HepG2 (cell line): ENCODE measurements around the gene ITPRIP. TPM values are rescaled to one million over a fixed set of nuclear protein-coding genes. Genes with fewer than 3 reads are reported as not detected.

Experiments
- ATAC-seq: fragments of 200-7000 bp; cut with Tn5 transposase; 3 replicates; pipeline ENCODE4 v1.9.1; 2020; ENCODE audit warnings: mild to moderate bottlenecking, moderate library complexity
- BruUV-seq: library from RNA; stranded (reverse); fragments of 400-500 nt; replicated peaks from 2 replicates; lab custom pipeline; 2021; lab: Mats Ljungman, UMichigan
- CTCF ChIA-PET: fragments of 300-600 bp; formaldehyde crosslinking; extraction: SDS; loops from one replicate; lab custom pipeline; 2021; ENCODE audit warnings: low total read pairs, inconsistent platforms, low intra/inter-chr PET ratio; lab: Yijun Ruan, JAX
- POLR2A ChIA-PET: fragments of 350-600 bp; sonication (Branson Sonifier 250); formaldehyde crosslinking; loops from one replicate; lab custom pipeline; 2020; ENCODE audit warnings: antibody characterized with exemption, inconsistent platforms; lab: Yijun Ruan, JAX
- DNase-seq: peaks from one replicate; pipeline ENCODE4 v3.0.0-alpha.2; 2015; ENCODE audit warnings: low spot score
- FAIRE-seq: peaks from 3 replicates; lab custom pipeline; 2011; peaks lifted over from hg19 to GRCh38; lab: Jason Lieb, UNC
- H2AFZ ChIP-seq: one replicate; pipeline ENCODE4 v1.6.1; 2011; ENCODE audit warnings: low read length, inconsistent platforms
- H3K27ac ChIP-seq: fragments of 300-600 bp; 3 replicates; pipeline ENCODE4 v1.8.0; 2011; ENCODE audit warnings: mixed run types, mild to moderate bottlenecking, mixed read lengths, low read length, inconsistent platforms; ENCODE audit not compliant: insufficient read depth; ENCODE audit errors: extremely low read length
- H3K27me3 ChIP-seq, 2 experiments: fragments of 200-600 bp in 1 of 2; 2 replicates in 1 of 2; 3 replicates in 1 of 2; pipeline versions ENCODE4 v1.6.0 to v1.8.0; 2011; ENCODE audit warnings: low read length in 2 of 2, mild to moderate bottlenecking in 2 of 2, moderate library complexity in 2 of 2, inconsistent platforms in 1 of 2; ENCODE audit not compliant: insufficient read depth in 2 of 2, control insufficient read depth in 1 of 2
- H3K36me3 ChIP-seq, 2 experiments: fragments of 200-600 bp in 1 of 2; replicated peaks in 1 of 2; 2 replicates in 1 of 2; 3 replicates in 1 of 2; pipeline versions ENCODE4 v1.5.1 to v1.8.0; 2011; ENCODE audit warnings: low read length in 2 of 2, inconsistent platforms in 1 of 2; ENCODE audit not compliant: insufficient read depth in 2 of 2, control insufficient read depth in 1 of 2
- H3K4me1 ChIP-seq: 2 replicates; pipeline ENCODE4 v1.5.1; 2012; ENCODE audit warnings: low read length, inconsistent platforms; ENCODE audit not compliant: insufficient read depth
- H3K4me2 ChIP-seq: 2 replicates; pipeline ENCODE4 v1.6.0; 2011; ENCODE audit warnings: low read depth, low read length, inconsistent platforms
- H3K4me3 ChIP-seq, 3 experiments: fragments of 200-600 bp in 1 of 3; sonication (generic), shearing (Covaris generic) in 1 of 3; replicated peaks in 1 of 3; 2 replicates each; pipeline ENCODE4 v1.5.1; 2011 to 2016; ENCODE audit warnings: low read length in 3 of 3, inconsistent platforms in 2 of 3, low read depth in 2 of 3, mild to moderate bottlenecking in 2 of 3, control low read depth in 1 of 3, mixed read lengths in 1 of 3; ENCODE audit not compliant: insufficient read depth in 1 of 3
- H3K79me2 ChIP-seq: one replicate; pipeline ENCODE4 v1.6.1; 2011; ENCODE audit warnings: low read length, inconsistent platforms; ENCODE audit not compliant: insufficient read depth
- H3K9ac ChIP-seq: 2 replicates; pipeline ENCODE4 v1.6.0; 2011; ENCODE audit warnings: mild to moderate bottlenecking, low read depth, low read length, inconsistent platforms; ENCODE audit not compliant: insufficient read depth
- H3K9me3 ChIP-seq: 2 replicates; pipeline ENCODE4 v1.5.1; 2012; ENCODE audit warnings: mild to moderate bottlenecking, low read length
- H4K20me1 ChIP-seq: 2 replicates; pipeline ENCODE4 v1.6.0; 2011; ENCODE audit warnings: inconsistent platforms, mild to moderate bottlenecking, low read length, moderate library complexity; ENCODE audit not compliant: insufficient read depth
- AKAP8 ChIP-seq: sonication (generic); formaldehyde crosslinking; IDR thresholded peaks from 2 replicates; pipeline ENCODE4 v1.5.1; 2020; ENCODE audit warnings: mild to moderate bottlenecking, missing genetic modification reagents
- ETV5 ChIP-seq: IDR thresholded peaks from 2 replicates; pipeline ENCODE4 v1.6.1; 2018; ENCODE audit warnings: missing biosample characterization, missing genetic modification reagents, inconsistent platforms, borderline replicate concordance
- FOSL2 ChIP-seq: sonication (generic); formaldehyde crosslinking; IDR thresholded peaks from 2 replicates; pipeline ENCODE4 v1.4.0; 2020; ENCODE audit warnings: missing genetic modification reagents
- GATA4 ChIP-seq: sonication (generic); IDR thresholded peaks from 2 replicates; pipeline ENCODE4 v1.6.1; 2016; ENCODE audit warnings: antibody characterized with exemption, low read depth, borderline replicate concordance
- MAFK ChIP-seq, 2 experiments: IDR thresholded peaks in 1 of 2; conservative IDR thresholded peaks in 1 of 2; 2 replicates each; pipeline ENCODE4 v1.6.1; 2011; ENCODE audit warnings: improper control_type of control experiment in 2 of 2, low read length in 2 of 2
- PAX8 ChIP-seq: sonication (generic); formaldehyde crosslinking; IDR thresholded peaks from 2 replicates; pipeline ENCODE4 v1.8.0; 2022; ENCODE audit warnings: mild to moderate bottlenecking, missing genetic modification reagents, borderline replicate concordance
- RAD51 ChIP-seq: fragments of 450-650 bp; IDR thresholded peaks from 2 replicates; pipeline ENCODE4 v1.6.1; 2016; ENCODE audit warnings: borderline replicate concordance
- RFX1 ChIP-seq: fragments of 450-650 bp; IDR thresholded peaks from 2 replicates; pipeline ENCODE4 v1.6.1; 2017
- RFX3 ChIP-seq: IDR thresholded peaks from 2 replicates; pipeline ENCODE4 v1.6.1; 2016; ENCODE audit warnings: missing biosample characterization, missing genetic modification reagents
- RFX5 ChIP-seq: IDR thresholded peaks from 2 replicates; pipeline ENCODE4 v1.6.1; 2011; ENCODE audit warnings: low read depth, low read length, improper control_type of control experiment
- STAG1 ChIP-seq: sonication (generic); formaldehyde crosslinking; IDR thresholded peaks from 2 replicates; pipeline ENCODE4 v1.4.0; 2020; ENCODE audit warnings: missing genetic modification reagents
- STAT6 ChIP-seq: sonication (generic); formaldehyde crosslinking; IDR thresholded peaks from 2 replicates; pipeline ENCODE4 v1.4.0; 2020; ENCODE audit warnings: missing genetic modification reagents, mild to moderate bottlenecking, borderline replicate concordance
- TERF1 ChIP-seq: sonication (generic); formaldehyde crosslinking; IDR thresholded peaks from 2 replicates; pipeline ENCODE4 v1.8.0; 2022; ENCODE audit warnings: mild to moderate bottlenecking, missing genetic modification reagents, moderate library complexity
- ZC3H13 ChIP-seq: sonication (generic); formaldehyde crosslinking; IDR thresholded peaks from 2 replicates; pipeline ENCODE4 v1.8.1; 2023; ENCODE audit warnings: mild to moderate bottlenecking, missing genetic modification reagents, moderate library complexity
- ZFP91 ChIP-seq: sonication (generic); formaldehyde crosslinking; IDR thresholded peaks from 2 replicates; pipeline ENCODE4 v1.9.0; 2022; ENCODE audit warnings: missing genetic modification reagents, mild to moderate bottlenecking, borderline replicate concordance
- WGBS: methylation state at CpG from one replicate; pipeline ENCODE4 v1.1.6; 2017; ENCODE audit warnings: low lambda C conversion rate; 5-methylcytosine and 5-hydroxymethylcytosine counted together
- in situ Hi-C: cut with HindIII; loops from 2 replicates; pipeline ENCODE4 v1.10.0; 2017; ENCODE audit warnings: low pct_unique_long_range_greater_than_20kb; ENCODE audit not compliant: extremely low pct_ligation_motif_present
- intact Hi-C: fragments of 100-400 bp; cut with micrococcal nuclease; formaldehyde crosslinking; loops from one replicate; pipeline ENCODE4 v1.10.0; 2022; ENCODE audit not compliant: unreplicated experiment
- polyA plus RNA-seq, 8 experiments: library from polyadenylated mRNA; depleted of rRNA in 3 of 8; stranded (reverse) in 7 of 8; unstranded in 1 of 8; fragments of >200 nt; fragmentation: Illumina TruSeq in 4 of 8; extraction: Trizol in 4 of 8; gene quantifications; 2 replicates each; pipeline versions ENCODE4 v1.2.1 to v1.2.3, GENCODE V29; 2011 to 2016; ENCODE audit warnings: low read depth in 4 of 8, missing spikeins in 1 of 8, mixed read lengths in 1 of 8; ENCODE audit not compliant: insufficient read depth in 1 of 8
- total RNA-seq, 5 experiments: library from RNA; depleted of rRNA; stranded (reverse); fragments of >200 nt; fragmentation: Illumina TruSeq; extraction: Trizol; gene quantifications; 2 replicates each; pipeline ENCODE4 v1.2.3, GENCODE V29; 2016; ENCODE audit warnings: low read depth in 1 of 5

Gene ITPRIP
- total and polyA plus RNA-seq, 2 of the 13 experiments (the other 11 are each of a cell fraction or from before 2014, with no cell fraction given): 1.00 to 2.8 TPM

GRCh38 chr10:104301907-104302690 is 36.2 kb downstream of the ITPRIP start (continued):
- no peak for TF ChIP-seq TERF1 (CRISPR knock-in tag)
- no peak for TF ChIP-seq RFX5
- TF ChIP-seq AKAP8 (CRISPR knock-in tag): no peak
- no peak for TF ChIP-seq STAT6

GRCh38 chr10:104300736-104301292 is 37.5 kb downstream of the ITPRIP start:
- no peaks in the 10 kb centered on the region for H3K79me2 ChIP-seq
- peak; percentile 26; the same call in 2 of the 3 replicates for ATAC-seq
- no peak for FAIRE-seq
- H3K4me3 ChIP-seq: no peak overlapping the region
- ChIA-PET CTCF (interaction anchor here (1.0 kb wide), 1 partner anchor 10 kb away, joined by 3 read pairs; no protein-coding TSS in a partner anchor), POLR2A (no interaction called here)
- no peaks in the 10 kb centered on the region for H3K36me3 ChIP-seq
- no peak overlapping the region for H2AFZ ChIP-seq
- H3K4me2 ChIP-seq: no peak overlapping the region; the same call in 1 of the 2 replicates
- no peaks in the 10 kb centered on the region for H4K20me1 ChIP-seq
- intact Hi-C loops (no loop called here), in situ Hi-C loops (loop anchor here (5.0 kb wide), 1 partner anchor 46 kb away; no protein-coding TSS in a partner anchor)
- WGBS: 17% methylated on average over 6 of the region's 7 CpGs
- H3K27me3 ChIP-seq: peaks cover 5 to 28% of the 10 kb centered on the region in 2 experiments; a peak in 4 of 5 replicates
- BruUV-seq: no TSS peak
- no peak overlapping the region for H3K9ac ChIP-seq
- H3K4me1 ChIP-seq: peaks cover 47% of the 10 kb centered on the region
- DNase-seq: no peak
- H3K27ac ChIP-seq: no peak overlapping the region
- no peaks in the 10 kb centered on the region for H3K9me3 ChIP-seq
- peak; percentile 82 for TF ChIP-seq RFX3
- TF ChIP-seq STAG1 (CRISPR knock-in tag): peak; percentile 33; the same call in 1 of the 2 replicates
- peak; percentile 18; the same call in 1 of the 2 replicates for TF ChIP-seq FOSL2 (CRISPR knock-in tag)
- TF ChIP-seq PAX8 (CRISPR knock-in tag): no peak
- peak; percentile 68 for TF ChIP-seq RFX1
- TF ChIP-seq RAD51: no peak
- no peak for TF ChIP-seq ZC3H13 (CRISPR knock-in tag)
- TF ChIP-seq ZFP91 (CRISPR knock-in tag): 0 out of 2 replicates have a peak, but pooled peaks have one; percentile 30
- peak in 1 of 2 experiments; percentile 19; a peak in 1 of 4 replicates for TF ChIP-seq MAFK (conservative IDR thresholded peaks at IDR 0.05 in 1 of 2, IDR thresholded peaks at IDR 0.05 in 1 of 2; ENCODE audit: low read length in 2 of 2)
- TF ChIP-seq ETV5 (CRISPR knock-in tag): peak; percentile 38; the same call in 1 of the 2 replicates
- no peak for TF ChIP-seq GATA4
